Measurements from ENCODE around the gene SERTAD1.
A peak's percentile ranks its signal among the peaks of the same experiment; 100 is the strongest.

SERTAD1 gene

DNA sequence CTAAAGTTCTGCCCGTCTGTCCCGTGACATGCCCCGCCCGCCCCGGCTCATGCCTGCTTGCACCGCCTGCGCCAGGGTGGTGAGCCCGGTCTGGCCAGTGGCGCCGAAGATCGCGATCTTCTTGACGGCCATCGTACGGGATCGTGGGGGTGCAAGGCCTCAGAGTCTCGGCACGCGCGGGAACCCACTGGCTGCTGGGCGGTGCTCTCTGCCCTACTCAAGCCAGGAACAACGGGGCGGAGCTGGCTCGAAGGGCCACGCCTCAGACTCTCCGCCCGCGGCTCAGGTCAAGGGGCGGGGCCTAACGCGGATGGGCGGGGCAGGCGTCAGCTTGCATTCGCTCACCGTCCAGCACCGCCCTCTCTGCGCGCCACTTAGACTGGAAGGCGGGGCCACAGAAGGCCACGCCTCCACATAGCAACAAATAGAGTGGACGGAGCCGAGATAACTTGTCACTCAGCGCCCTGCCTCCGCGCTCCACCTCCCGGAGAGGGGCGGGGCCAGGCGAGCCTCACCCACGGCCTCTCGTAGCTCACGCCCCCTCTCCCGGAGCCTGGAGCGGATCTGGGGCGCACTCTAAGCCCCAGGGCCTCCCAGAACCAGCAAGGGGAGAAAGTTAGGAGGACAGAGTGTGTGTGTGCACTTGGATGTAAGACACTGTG is 39.9 kb upstream of the SERTAD1 start, which contains the start of gene BLVRB:
Gene BLVRB (minus strand): TSS at position 189 of the 662 bp plus-strand sequence. CDS start 57 bp downstream, at position 132.
- H3K4me3 ChIP-seq (ENCODE audit: low read length in 2 of 2): peak within 1 kb of the TSS; percentile 74 to 93
- peaks cover 14 to 34% (median 33%) of the 10 kb centered on the region in 3 experiments for H3K27me3 ChIP-seq (ENCODE audit: control insufficient read depth in 3 of 3, insufficient read depth in 3 of 3, low read depth in 1 of 3, low read length in 3 of 3)
- H2AK5ac ChIP-seq (ENCODE audit: low read depth, low read length): peak within 1 kb of the TSS; percentile 29
- peaks cover 13 to 15% of the 10 kb centered on the region in 2 donors for H3K4me1 ChIP-seq (ENCODE audit: control insufficient read depth in 2 of 2, insufficient read depth in 1 of 2, low read depth in 1 of 2, low read length in 2 of 2)
- H2BK15ac ChIP-seq (ENCODE audit: low read length): peak within 1 kb of the TSS; percentile 22
- H3K18ac ChIP-seq (ENCODE audit: low read length): peak within 1 kb of the TSS; percentile 97
- peak within 1 kb of the TSS; percentile 98 for H3K23ac ChIP-seq (ENCODE audit: low read depth, low read length, poor library complexity)
- H3K14ac ChIP-seq (ENCODE audit: low read length): peak within 1 kb of the TSS; percentile 1
- no CpG with 5 or more reads among the region's 54 CpGs for WGBS, 2 donors (ENCODE audit: extremely low coverage in 2 of 2, insufficient read length in 2 of 2, insufficient replicate concordance in 1 of 2)
- peak within 1 kb of the TSS; percentile 98 for H3K9ac ChIP-seq (ENCODE audit: low read depth, low read length, poor library complexity)
- H3K4ac ChIP-seq (ENCODE audit: low read length): no peak within 1 kb of the TSS
- H2BK12ac ChIP-seq (ENCODE audit: low read length): peak within 1 kb of the TSS; percentile 66
- H3K9me3 ChIP-seq (replicated peaks in 1 of 2; ENCODE audit: control insufficient read depth in 2 of 2, insufficient read depth in 1 of 2, low read depth in 1 of 2, low read length in 2 of 2): peaks cover 0 to 7% of the 10 kb centered on the region in 2 donors
- no peak within 1 kb of the TSS for H4K8ac ChIP-seq (ENCODE audit: low read depth, low read length)
- H2AFZ ChIP-seq (ENCODE audit: low read length): peak within 1 kb of the TSS; percentile 99
- H3K4me2 ChIP-seq (ENCODE audit: insufficient read depth, low read length, poor library complexity, severe bottlenecking): peak within 1 kb of the TSS; percentile 95
- no peaks in the 10 kb centered on the region for H3K36me3 ChIP-seq (replicated peaks in 1 of 2; ENCODE audit: control insufficient read depth in 2 of 2, insufficient read depth in 2 of 2, low read length in 2 of 2)
- DNase-seq (ENCODE audit: low spot score): peak; percentile 99
- H2BK120ac ChIP-seq (ENCODE audit: low read depth, low read length): no peak within 1 kb of the TSS
- H4K91ac ChIP-seq (ENCODE audit: low read depth, low read length, poor library complexity): no peak within 1 kb of the TSS
- H3K27ac ChIP-seq (replicated peaks; ENCODE audit: low read length): no peak within 1 kb of the TSS
- H2BK5ac ChIP-seq (ENCODE audit: low read length): peak within 1 kb of the TSS; percentile 4
- H3K79me1 ChIP-seq (ENCODE audit: low read depth, low read length): no peaks in the 10 kb centered on the region

DNA sequence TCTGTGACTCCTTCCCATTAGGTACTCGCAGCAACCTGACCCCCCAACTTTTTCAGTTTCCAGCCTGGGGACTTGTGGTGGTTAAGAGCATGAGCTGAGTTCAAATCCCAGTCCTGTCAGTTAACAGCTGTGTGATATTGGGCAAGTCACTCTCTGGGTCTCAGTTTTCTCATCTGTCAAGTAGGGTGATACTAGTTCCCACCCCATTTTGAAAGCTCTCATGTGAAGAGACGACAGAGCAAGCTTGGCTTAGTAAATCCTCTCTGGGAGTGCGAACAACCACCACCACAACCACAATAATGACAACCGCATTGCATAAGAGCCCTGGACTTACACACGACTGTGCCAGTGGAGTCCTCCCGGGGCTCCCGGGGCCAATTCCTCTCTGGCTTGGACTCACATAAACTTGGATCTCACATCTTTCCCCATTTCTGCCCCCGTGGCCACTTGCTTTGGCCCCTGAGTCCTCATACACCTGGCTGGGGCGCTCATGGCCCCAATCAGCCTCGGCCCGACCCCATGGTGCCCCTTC is 39.3 kb upstream of the SERTAD1 start:
- H3K4ac ChIP-seq (ENCODE audit: low read length): no peak overlapping the region
- H2BK120ac ChIP-seq (ENCODE audit: low read depth, low read length): no peak overlapping the region
- peak overlapping the region; percentile 22 for H2BK15ac ChIP-seq (ENCODE audit: low read length)
- peak overlapping the region; percentile 98 for H3K23ac ChIP-seq (ENCODE audit: low read depth, low read length, poor library complexity)
- peaks cover 14 to 34% (median 33%) of the 10 kb centered on the region in 3 experiments for H3K27me3 ChIP-seq (ENCODE audit: control insufficient read depth in 3 of 3, insufficient read depth in 3 of 3, low read depth in 1 of 3, low read length in 3 of 3)
- H3K9ac ChIP-seq (ENCODE audit: low read depth, low read length, poor library complexity): peak overlapping the region; percentile 98
- H3K4me3 ChIP-seq (ENCODE audit: low read length in 2 of 2): peak overlapping the region; percentile 74 to 93
- DNase-seq (ENCODE audit: low spot score): no peak
- H2AFZ ChIP-seq (ENCODE audit: low read length): peak overlapping the region; percentile 99
- H3K18ac ChIP-seq (ENCODE audit: low read length): peak overlapping the region; percentile 97
- peak overlapping the region; percentile 29 for H2AK5ac ChIP-seq (ENCODE audit: low read depth, low read length)
- no peak overlapping the region for H3K14ac ChIP-seq (ENCODE audit: low read length)
- H3K27ac ChIP-seq (replicated peaks; ENCODE audit: low read length): no peak overlapping the region
- no CpG with 5 or more reads among the region's 11 CpGs for WGBS, 2 donors (ENCODE audit: extremely low coverage in 2 of 2, insufficient read length in 2 of 2, insufficient replicate concordance in 1 of 2)
- H4K91ac ChIP-seq (ENCODE audit: low read depth, low read length, poor library complexity): no peak overlapping the region
- no peak overlapping the region for H4K8ac ChIP-seq (ENCODE audit: low read depth, low read length)
- peak overlapping the region; percentile 66 for H2BK12ac ChIP-seq (ENCODE audit: low read length)
- H3K4me2 ChIP-seq (ENCODE audit: insufficient read depth, low read length, poor library complexity, severe bottlenecking): peak overlapping the region; percentile 95
- peaks cover 0 to 7% of the 10 kb centered on the region in 2 donors for H3K9me3 ChIP-seq (replicated peaks in 1 of 2; ENCODE audit: control insufficient read depth in 2 of 2, insufficient read depth in 1 of 2, low read depth in 1 of 2, low read length in 2 of 2)
- H3K4me1 ChIP-seq (ENCODE audit: control insufficient read depth in 2 of 2, insufficient read depth in 1 of 2, low read depth in 1 of 2, low read length in 2 of 2): peaks cover 13 to 15% of the 10 kb centered on the region in 2 donors
- H3K79me1 ChIP-seq (ENCODE audit: low read depth, low read length): no peaks in the 10 kb centered on the region
- H3K36me3 ChIP-seq (replicated peaks in 1 of 2; ENCODE audit: control insufficient read depth in 2 of 2, insufficient read depth in 2 of 2, low read length in 2 of 2): no peaks in the 10 kb centered on the region
- peak overlapping the region; percentile 4 for H2BK5ac ChIP-seq (ENCODE audit: low read length)

DNA sequence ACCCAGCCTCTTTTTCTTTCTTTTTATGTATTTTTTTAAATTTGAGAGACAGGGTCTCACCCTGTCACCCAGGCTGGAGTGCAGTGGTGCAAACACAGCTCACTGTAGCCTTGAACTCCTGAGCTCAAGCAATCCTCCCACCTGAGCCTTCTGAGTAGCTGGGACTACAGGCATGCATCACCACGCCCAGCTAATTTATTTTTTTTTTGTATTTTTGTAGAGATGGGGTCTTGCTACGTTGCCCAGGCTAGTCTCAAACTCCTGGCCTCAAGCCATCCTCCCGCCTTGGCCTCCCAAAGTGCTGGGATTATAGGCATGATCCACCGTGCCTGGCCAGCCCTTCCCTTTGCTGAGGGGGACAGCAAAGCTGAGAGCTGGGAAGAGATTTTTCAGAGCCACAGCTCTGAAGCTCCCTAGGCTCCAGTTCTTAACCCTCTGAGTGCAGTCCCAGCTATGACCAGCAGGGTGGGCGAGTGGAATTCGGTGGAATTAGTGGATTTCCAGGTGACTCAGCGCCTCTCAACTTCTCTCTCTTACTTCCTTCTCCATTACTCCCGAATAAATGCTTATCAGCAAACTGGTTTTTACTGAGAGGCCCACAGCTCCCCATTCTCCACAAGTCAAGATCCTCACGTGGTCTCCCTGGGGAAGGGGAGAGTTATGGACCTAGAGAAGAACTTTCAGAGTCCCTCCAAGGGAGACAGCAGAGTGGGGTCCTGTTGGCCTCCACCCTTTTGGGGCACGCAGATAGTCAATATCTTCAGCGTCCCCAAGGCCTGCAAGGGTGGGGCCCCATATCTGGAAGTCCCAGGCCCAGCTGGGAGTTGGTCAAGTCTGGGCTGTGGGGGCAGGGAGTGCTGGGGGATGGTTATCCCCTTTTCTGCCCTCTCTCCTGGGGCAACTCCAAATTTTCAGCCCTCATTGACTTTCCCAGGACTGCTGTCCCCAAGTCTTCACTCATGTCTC is 38.5 kb upstream of the SERTAD1 start:
- no CpG with 5 or more reads among the region's 11 CpGs for WGBS, 2 donors (ENCODE audit: extremely low coverage in 2 of 2, insufficient read length in 2 of 2, insufficient replicate concordance in 1 of 2)
- Histone ChIP-seq H3K4me1 (ENCODE audit: control insufficient read depth in 2 of 2, insufficient read depth in 1 of 2, low read depth in 1 of 2, low read length in 2 of 2) (peaks cover 13 to 15% of the 10 kb centered on the region in 2 donors), H2BK12ac (ENCODE audit: low read length) (no peak overlapping the region), H3K79me1 (ENCODE audit: low read depth, low read length) (no peaks in the 10 kb centered on the region), H4K91ac (ENCODE audit: low read depth, low read length, poor library complexity) (no peak overlapping the region), H3K18ac (ENCODE audit: low read length) (peak overlapping the region; percentile 72), H2AK5ac (ENCODE audit: low read depth, low read length) (peak overlapping the region; percentile 29), H3K27ac (replicated peaks; ENCODE audit: low read length) (no peak overlapping the region), H2BK5ac (ENCODE audit: low read length) (peak overlapping the region; percentile 4), H3K14ac (ENCODE audit: low read length) (no peak overlapping the region), H3K23ac (ENCODE audit: low read depth, low read length, poor library complexity) (no peak overlapping the region), H3K4me3 (ENCODE audit: low read length in 2 of 2) (peak overlapping the region in 1 of 2 donors; percentile 74), H3K4me2 (ENCODE audit: insufficient read depth, low read length, poor library complexity, severe bottlenecking) (no peak overlapping the region), H3K4ac (ENCODE audit: low read length) (no peak overlapping the region), H3K36me3 (replicated peaks in 1 of 2; ENCODE audit: control insufficient read depth in 2 of 2, insufficient read depth in 2 of 2, low read length in 2 of 2) (no peaks in the 10 kb centered on the region), H3K9me3 (replicated peaks in 1 of 2; ENCODE audit: control insufficient read depth in 2 of 2, insufficient read depth in 1 of 2, low read depth in 1 of 2, low read length in 2 of 2) (peaks cover 0 to 7% of the 10 kb centered on the region in 2 donors), H4K8ac (ENCODE audit: low read depth, low read length) (no peak overlapping the region), H3K27me3 (ENCODE audit: control insufficient read depth in 3 of 3, insufficient read depth in 3 of 3, low read depth in 1 of 3, low read length in 3 of 3) (peaks cover 14 to 34% (median 32%) of the 10 kb centered on the region in 3 experiments), H2BK15ac (ENCODE audit: low read length) (peak overlapping the region; percentile 22), H3K9ac (ENCODE audit: low read depth, low read length, poor library complexity) (no peak overlapping the region), H2BK120ac (ENCODE audit: low read depth, low read length) (no peak overlapping the region), H2AFZ (ENCODE audit: low read length) (no peak overlapping the region)
- peak; percentile 73 for DNase-seq (ENCODE audit: low spot score)

All from neuronal stem cell (in vitro differentiated cells).